SK-N-SH (cell line): Measurements from ENCODE around the gene CLMN. TPM values are rescaled to one million over a fixed set of nuclear protein-coding genes. Genes with fewer than 3 reads are reported as not detected.

Source experiments
- CTCF ChIA-PET: fragments of 300-600, 350-600 bp; formaldehyde crosslinking; extraction: SDS; loops from one replicate; lab custom pipeline; 2021; lab: Yijun Ruan, JAX
- POLR2A ChIA-PET: fragments of 350-600 bp; sonication (Branson Sonifier 250); formaldehyde crosslinking; extraction: SDS; loops from one replicate; lab custom pipeline; 2020; ENCODE audit warnings: antibody characterized with exemption, inconsistent platforms; lab: Yijun Ruan, JAX
- DNase-seq: peaks from one replicate; pipeline ENCODE4 v3.0.0; 2012
- H2AFZ ChIP-seq: fragments of 200-600 bp; sonication (generic); 2 replicates; pipeline ENCODE4 v1.8.1; 2016; ENCODE audit warnings: antibody characterized with exemption, mild to moderate bottlenecking, low read depth
- H3F3A ChIP-seq: fragments of 200-600 bp; sonication (generic); replicated peaks from 2 replicates; pipeline ENCODE3; 2016; ENCODE audit warnings: antibody characterized with exemption, mild to moderate bottlenecking; ENCODE audit not compliant: insufficient read depth
- H3K27ac ChIP-seq, 2 experiments: fragments of 200-500 bp in 1 of 2; fragments of 200-600 bp in 1 of 2; sonication (Bioruptor generic) in 1 of 2; sonication (generic), shearing (Covaris generic) in 1 of 2; 2 replicates each; pipeline versions ENCODE4 v1.5.1 to v1.6.1; 2014 to 2016; ENCODE audit warnings: low read depth in 2 of 2, inconsistent platforms in 1 of 2, low read length in 1 of 2, mild to moderate bottlenecking in 1 of 2, mixed read lengths in 1 of 2
- H3K27me3 ChIP-seq: fragments of 200-600 bp; sonication (generic), shearing (Covaris generic); 2 replicates; pipeline ENCODE4 v1.6.1; 2016; ENCODE audit warnings: mixed run types; ENCODE audit not compliant: insufficient read depth
- H3K36me3 ChIP-seq, 2 experiments: fragments of 200-500 bp in 1 of 2; fragments of 200-600 bp in 1 of 2; sonication (Bioruptor generic) in 1 of 2; sonication (generic) in 1 of 2; replicated peaks in 1 of 2; 2 replicates each; pipeline versions ENCODE3 to v1.5.1; 2014 to 2016; ENCODE audit warnings: low read length in 1 of 2, mild to moderate bottlenecking in 1 of 2; ENCODE audit not compliant: insufficient read depth in 2 of 2, control insufficient read depth in 1 of 2
- H3K4me1 ChIP-seq, 2 experiments: fragments of 200-500 bp in 1 of 2; fragments of 200-600 bp in 1 of 2; sonication (Bioruptor generic) in 1 of 2; sonication (generic), shearing (Covaris generic) in 1 of 2; 2 replicates each; pipeline versions ENCODE4 v1.5.1 to v1.6.1; 2014 to 2016; ENCODE audit warnings: low read depth in 1 of 2, low read length in 1 of 2, mixed run types in 1 of 2; ENCODE audit not compliant: insufficient read depth in 2 of 2, control insufficient read depth in 1 of 2
- H3K4me2 ChIP-seq: fragments of 200-600 bp; sonication (generic), shearing (Covaris generic); 2 replicates; pipeline ENCODE4 v1.6.1; 2017; ENCODE audit warnings: mixed run types
- H3K4me3 ChIP-seq, 2 experiments: fragments of 200-500 bp in 1 of 2; fragments of 200-600 bp in 1 of 2; sonication (Bioruptor generic) in 1 of 2; sonication (generic), shearing (Covaris generic) in 1 of 2; 2 replicates each; pipeline versions ENCODE4 v1.5.1 to v1.8.1; 2014 to 2016; ENCODE audit warnings: low read depth in 2 of 2, inconsistent platforms in 1 of 2, low read length in 1 of 2, mild to moderate bottlenecking in 1 of 2, mixed read lengths in 1 of 2, moderate library complexity in 1 of 2
- H3K79me2 ChIP-seq: fragments of 200-600 bp; sonication (generic); 2 replicates; pipeline ENCODE4 v1.8.1; 2017; ENCODE audit warnings: mild to moderate bottlenecking; ENCODE audit not compliant: insufficient read depth
- H3K9ac ChIP-seq: fragments of 200-600 bp; sonication (generic); 2 replicates; pipeline ENCODE4 v1.6.1; 2017; ENCODE audit warnings: mixed run types
- H3K9me2 ChIP-seq: fragments of 200-600 bp; sonication (generic); 2 replicates; pipeline ENCODE4 v1.6.1; 2017; ENCODE audit warnings: mixed run types
- H3K9me3 ChIP-seq: fragments of 200-600 bp; sonication (generic); 2 replicates; pipeline ENCODE4 v1.6.1; 2017; ENCODE audit warnings: mixed run types, mild to moderate bottlenecking, moderate library complexity
- H4K20me1 ChIP-seq: fragments of 200-600 bp; sonication (generic); 2 replicates; pipeline ENCODE4 v1.6.1; 2017; ENCODE audit warnings: mild to moderate bottlenecking, mixed run types; ENCODE audit not compliant: insufficient read depth
- ELF1 ChIP-seq: IDR thresholded peaks from 2 replicates; pipeline ENCODE4 v1.4.0; 2012
- EP300 ChIP-seq, 2 experiments: IDR thresholded peaks; 2 replicates each; pipeline versions ENCODE4 v1.4.0 to v1.6.1; 2012; ENCODE audit warnings: borderline replicate concordance in 1 of 2, low read depth in 1 of 2, low read length in 1 of 2
- EZH2phosphoT487 ChIP-seq: fragments of 200-600 bp; sonication (generic); IDR thresholded peaks from 2 replicates; pipeline ENCODE4 v1.6.1; 2017; ENCODE audit warnings: low read depth, mixed run types, mild to moderate bottlenecking, antibody characterized with exemption, moderate library complexity, borderline replicate concordance
- FOSL2 ChIP-seq: IDR thresholded peaks from 2 replicates; pipeline ENCODE4 v1.4.0; 2012; ENCODE audit warnings: low read depth, mild to moderate bottlenecking, moderate library complexity, borderline replicate concordance
- FOXM1 ChIP-seq: IDR thresholded peaks from 2 replicates; pipeline ENCODE4 v1.4.0; 2012; ENCODE audit warnings: low read depth, mild to moderate bottlenecking
- MAX ChIP-seq: IDR thresholded peaks from 2 replicates; pipeline ENCODE4 v1.4.0; 2012; ENCODE audit warnings: low read depth
- MEF2A ChIP-seq: IDR thresholded peaks from 2 replicates; pipeline ENCODE4 v1.4.0; 2012; ENCODE audit warnings: low read depth, borderline replicate concordance
- NRF1 ChIP-seq: IDR thresholded peaks from 2 replicates; pipeline ENCODE4 v1.6.1; 2012; ENCODE audit warnings: low read depth, mild to moderate bottlenecking, low read length
- PBX3 ChIP-seq: IDR thresholded peaks from 2 replicates; pipeline ENCODE4; 2012
- POLR2AphosphoS5 ChIP-seq: IDR thresholded peaks from 2 replicates; pipeline ENCODE4 v1.6.1; 2012; ENCODE audit warnings: low read depth, low read length
- RAD21 ChIP-seq: IDR thresholded peaks from 2 replicates; pipeline ENCODE4 v1.6.1; 2012; ENCODE audit warnings: mild to moderate bottlenecking, low read length
- REST ChIP-seq: IDR thresholded peaks from 2 replicates; pipeline ENCODE4 v1.6.1; 2012; ENCODE audit warnings: mild to moderate bottlenecking, low read depth, low read length, moderate library complexity
- RFX5 ChIP-seq: IDR thresholded peaks from 2 replicates; pipeline ENCODE4 v1.6.1; 2012; ENCODE audit warnings: mild to moderate bottlenecking, improper control_type of control experiment, low read length
- RXRA ChIP-seq: IDR thresholded peaks from 2 replicates; pipeline ENCODE4 v1.4.0; 2012; ENCODE audit warnings: low read depth, mild to moderate bottlenecking, borderline replicate concordance
- TAF1 ChIP-seq: IDR thresholded peaks from 2 replicates; pipeline ENCODE4 v1.6.1; 2012; ENCODE audit warnings: low read depth, mild to moderate bottlenecking, low read length, moderate library complexity, borderline replicate concordance
- TEAD4 ChIP-seq: IDR thresholded peaks from 2 replicates; pipeline ENCODE4 v1.4.0; 2012; ENCODE audit warnings: mild to moderate bottlenecking, borderline replicate concordance; ENCODE audit not compliant: insufficient read depth
- USF1 ChIP-seq: IDR thresholded peaks from 2 replicates; pipeline ENCODE4 v1.4.0; 2012; ENCODE audit warnings: low read depth, borderline replicate concordance
- WGBS: methylation state at CpG from one replicate; pipeline ENCODE4 v1.1.6; 2017; ENCODE audit warnings: low lambda C conversion rate; 5-methylcytosine and 5-hydroxymethylcytosine counted together
- polyA plus RNA-seq, 3 experiments: library from polyadenylated mRNA; depleted of rRNA; stranded (reverse); fragments of >200 nt; gene quantifications; 2 replicates each; pipeline ENCODE4 v1.2.3, GENCODE V29; 2012

Gene CLMN
- polyA plus RNA-seq, 1 of the 3 experiments (the other 2 are of a cell fraction): 1.4 TPM

- TF ChIP-seq MAX (no peak), RAD21 (no peak), ELF1 (no peak), EP300 (IDR thresholded peaks at IDR 0.05; ENCODE audit: borderline replicate concordance in 1 of 2, low read depth in 1 of 2, low read length in 1 of 2) (no peak), TAF1 (no peak)
- TF ChIP-seq, all 33 proteins: peak for 0
These were observed 102.3 kb downstream of the CLMN start (continued) for GRCh38 chr14:95217391-95217900.

GRCh38 chr14:95216008-95216407, 103.7 kb downstream of the CLMN start:
- H3K4me2 ChIP-seq: no peak overlapping the region
- POLR2A ChIA-PET: no interaction called here
- no peaks in the 10 kb centered on the region for H3F3A ChIP-seq
- no peak for DNase-seq
- H3K27me3 ChIP-seq: no peaks in the 10 kb centered on the region
- H3K36me3 ChIP-seq: no peaks in the 10 kb centered on the region
- no peak overlapping the region for H3K4me3 ChIP-seq
- no peaks in the 10 kb centered on the region for H3K9me2 ChIP-seq
- no peak overlapping the region for H2AFZ ChIP-seq
- H3K9ac ChIP-seq: no peak overlapping the region
- H3K9me3 ChIP-seq: no peaks in the 10 kb centered on the region
- H3K79me2 ChIP-seq: no peaks in the 10 kb centered on the region
- H3K27ac ChIP-seq: no peak overlapping the region
- peaks cover 0 to 6% of the 10 kb centered on the region in 2 experiments; a peak in 2 of 4 replicates for H3K4me1 ChIP-seq
- TF ChIP-seq EZH2phosphoT487: no peak
- TF ChIP-seq FOSL2: no peak
- H4K20me1 ChIP-seq: no peaks in the 10 kb centered on the region
- 91% methylated on average over 8 of the region's 8 CpGs for WGBS
- CTCF ChIA-PET: no interaction called here

- Histone ChIP-seq H3F3A (no peaks in the 10 kb centered on the region), H3K4me3 (no peak overlapping the region), H3K36me3 (no peaks in the 10 kb centered on the region), H3K27ac (no peak overlapping the region), H4K20me1 (no peaks in the 10 kb centered on the region), H3K9me2 (no peaks in the 10 kb centered on the region), H3K9ac (no peak overlapping the region), H3K27me3 (no peaks in the 10 kb centered on the region), H2AFZ (no peak overlapping the region), H3K4me2 (no peak overlapping the region), H3K4me1 (no peaks in the 10 kb centered on the region; a peak in 2 of 4 replicates), H3K79me2 (no peaks in the 10 kb centered on the region), H3K9me3 (no peaks in the 10 kb centered on the region)
- no peak for TF ChIP-seq REST
- no peak for TF ChIP-seq NRF1
- no peak for TF ChIP-seq MEF2A
- no peak for TF ChIP-seq RXRA
- TF ChIP-seq TEAD4: no peak
- TF ChIP-seq TAF1: no peak
- TF ChIP-seq USF1: no peak
- TF ChIP-seq PBX3: no peak
- TF ChIP-seq FOXM1: no peak
- TF ChIP-seq POLR2AphosphoS5: no peak
- TF ChIP-seq RAD21: no peak
- no peak for TF ChIP-seq RFX5
- TF ChIP-seq EP300 (IDR thresholded peaks at IDR 0.05; ENCODE audit: borderline replicate concordance in 1 of 2, low read depth in 1 of 2, low read length in 1 of 2): no peak
- no peak for DNase-seq
- WGBS: 94% methylated on average over 3 of the region's 3 CpGs
- CTCF ChIA-PET: no interaction called here
- POLR2A ChIA-PET: interaction anchor here (0.7 kb wide), 1 partner anchor 10 kb away, joined by 4 read pairs; no protein-coding TSS in a partner anchor
These were observed 104.5 kb downstream of the CLMN start for GRCh38 chr14:95215094-95215725.
